GM12878 (cell line): ENCODE measurements around the gene SMIM26. TPM values are rescaled to one million over a fixed set of nuclear protein-coding genes. Genes with fewer than 3 reads are reported as not detected.

Experiments used
- ATAC-seq: fragments of 200-7000 bp; cut with Tn5 transposase; 3 replicates; pipeline ENCODE4 v1.9.1; 2020; ENCODE audit warnings: mild to moderate bottlenecking, moderate library complexity
- BruUV-seq: library from RNA; stranded (reverse); fragments of 400-500 nt; replicated peaks from 2 replicates; lab custom pipeline; 2021; lab: Mats Ljungman, UMichigan
- CTCF ChIA-PET: fragments of 300-600 bp; sonication (Branson Sonifier 250); formaldehyde crosslinking; extraction: SDS; loops from one replicate; lab custom pipeline; 2021; ENCODE audit warnings: inconsistent platforms; lab: Yijun Ruan, JAX
- POLR2A ChIA-PET: fragments of 350-600 bp; formaldehyde crosslinking; extraction: SDS; loops from one replicate; lab custom pipeline; 2021; ENCODE audit warnings: inconsistent platforms; lab: Charles Lee
- RAD21 ChIA-PET: fragments of 300-600 bp; sonication (Branson Sonifier 250); formaldehyde crosslinking; loops from one replicate; lab custom pipeline; 2023; ENCODE audit warnings: antibody characterized with exemption; ENCODE audit not compliant: unreplicated experiment; lab: Charles Lee
- SMC1A ChIA-PET: fragments of 300-600 bp; sonication (Branson Sonifier 250); formaldehyde crosslinking; loops from one replicate; lab custom pipeline; 2023; ENCODE audit not compliant: unreplicated experiment, uncharacterized antibody; lab: Charles Lee
- DNase-seq: peaks from one replicate; pipeline ENCODE4 v3.0.0-alpha.2; 2011; ENCODE audit warnings: low read depth, low spot score
- FAIRE-seq: peaks from 3 replicates; lab custom pipeline; 2011; peaks lifted over from hg19 to GRCh38; lab: Jason Lieb, UNC
- H2AFZ ChIP-seq: 2 replicates; pipeline ENCODE4 v1.6.0; 2011; ENCODE audit warnings: low read depth, low read length, control low read depth; ENCODE audit not compliant: control insufficient read depth
- H3K27ac ChIP-seq: 2 replicates; pipeline ENCODE4 v1.5.1; 2011; ENCODE audit warnings: control low read depth; ENCODE audit not compliant: control insufficient read depth, insufficient read depth
- H3K27me3 ChIP-seq, 2 experiments: replicated peaks in 1 of 2; 2 replicates each; pipeline versions ENCODE4 v1.6.0 to v1.6.1; 2011; ENCODE audit warnings: low read length in 1 of 2; ENCODE audit not compliant: control insufficient read depth in 2 of 2, insufficient read depth in 2 of 2
- H3K36me3 ChIP-seq, 2 experiments: 2 replicates each; pipeline ENCODE4 v1.5.1; 2011; ENCODE audit warnings: low read length in 1 of 2; ENCODE audit not compliant: control insufficient read depth in 2 of 2, insufficient read depth in 2 of 2
- H3K4me1 ChIP-seq: 2 replicates; pipeline ENCODE4 v1.6.1; 2011; ENCODE audit warnings: mild to moderate bottlenecking, low read length, moderate library complexity, mixed read lengths; ENCODE audit not compliant: control insufficient read depth, insufficient read depth
- H3K4me2 ChIP-seq: 2 replicates; pipeline ENCODE4 v1.6.0; 2011; ENCODE audit warnings: control low read depth; ENCODE audit not compliant: control insufficient read depth, insufficient read depth
- H3K4me3 ChIP-seq: fragments of 200-600 bp; sonication (generic); 2 replicates; pipeline ENCODE4 v1.5.1; 2016
- H3K79me2 ChIP-seq: 2 replicates; pipeline ENCODE4 v1.6.0; 2011; ENCODE audit warnings: low read length; ENCODE audit not compliant: control insufficient read depth, insufficient read depth
- H3K9ac ChIP-seq: 2 replicates; pipeline ENCODE4 v1.8.0; 2011; ENCODE audit warnings: low read length, control low read depth, mixed read lengths; ENCODE audit not compliant: control insufficient read depth, insufficient read depth
- H3K9me3 ChIP-seq: replicated peaks from 3 replicates; pipeline ENCODE4 v1.5.1; 2011; ENCODE audit warnings: mild to moderate bottlenecking, low read length; ENCODE audit not compliant: control insufficient read depth, insufficient read depth
- H4K20me1 ChIP-seq: 2 replicates; pipeline ENCODE4 v1.6.0; 2011; ENCODE audit not compliant: control insufficient read depth, insufficient read depth
- ATF7 ChIP-seq: fragments of 450-650 bp; IDR thresholded peaks from 2 replicates; pipeline ENCODE4 v1.6.1; 2016; ENCODE audit warnings: low read depth, mild to moderate bottlenecking
- EED ChIP-seq: sonication (generic); IDR thresholded peaks from 2 replicates; pipeline ENCODE4 v1.6.1; 2016; ENCODE audit warnings: antibody characterized with exemption, low read depth
- NFYA ChIP-seq: IDR thresholded peaks from 2 replicates; pipeline ENCODE4 v1.6.1; 2011; ENCODE audit warnings: low read depth, mild to moderate bottlenecking, low read length, improper control_type of control experiment, borderline replicate concordance
- RAD51 ChIP-seq: fragments of 450-650 bp; IDR thresholded peaks from 2 replicates; pipeline ENCODE4 v1.6.1; 2016; ENCODE audit warnings: moderate library complexity, mild to moderate bottlenecking, inconsistent platforms
- RELA ChIP-seq: fragments of 450-650 bp; IDR thresholded peaks from 2 replicates; pipeline ENCODE4 v1.8.0; 2014; ENCODE audit warnings: borderline replicate concordance; ENCODE audit not compliant: partially characterized antibody
- SIX5 ChIP-seq: IDR thresholded peaks from 2 replicates; pipeline ENCODE4 v1.6.1; 2011; ENCODE audit warnings: mild to moderate bottlenecking, low read depth, low read length, moderate library complexity; ENCODE audit not compliant: severe bottlenecking
- TCF12 ChIP-seq: IDR thresholded peaks from 2 replicates; pipeline ENCODE4 v1.6.1; 2011; ENCODE audit warnings: low read depth, mild to moderate bottlenecking, low read length
- WGBS: methylation state at CpG from one replicate; pipeline ENCODE4 v1.1.6; 2016; ENCODE audit warnings: low lambda C conversion rate; ENCODE audit not compliant: insufficient replicate concordance, insufficient coverage; ENCODE audit errors: missing lambda C conversion rate; 5-methylcytosine and 5-hydroxymethylcytosine counted together
- in situ Hi-C: fragments of 300-500 bp; cut with MboI; formaldehyde crosslinking; loops from 9 replicates; pipeline ENCODE4 v1.14.3; 2018; ENCODE audit warnings: mixed read lengths
- intact Hi-C: fragments of 100-400 bp; cut with micrococcal nuclease; formaldehyde crosslinking; loops from one replicate; pipeline ENCODE4 v1.14.2; 2022; ENCODE audit not compliant: unreplicated experiment
- polyA plus RNA-seq, 11 experiments: library from polyadenylated mRNA; depleted of rRNA in 4 of 11; unstranded in 6 of 11; stranded (reverse) in 5 of 11; fragments of >200 nt; fragmentation: Nextera tagmentation in 4 of 11; fragmentation: Illumina TruSeq in 1 of 11; extraction: Ambion mirVana in 4 of 11; extraction: Trizol in 1 of 11; gene quantifications; 1 replicate in 1 of 11; 2 replicates in 10 of 11; pipeline versions ENCODE4 v1.2.1 to v1.2.3, GENCODE V29; 2011 to 2016; ENCODE audit warnings: inconsistent platforms in 2 of 11, missing spikeins in 2 of 11, low read depth in 1 of 11
- total RNA-seq, 4 experiments: library from RNA; depleted of rRNA in 3 of 4; stranded (reverse); fragments of >200 nt in 3 of 4; fragmentation: Illumina TruSeq in 1 of 4; extraction: Trizol in 1 of 4; gene quantifications; 2 replicates each; pipeline versions ENCODE4 v1.2.1 to v1.2.3, GENCODE V29; 2013 to 2021
- TF ChIP-seq, protein P1 (sequence below): fragments of 450-650 bp; IDR thresholded peaks from 2 replicates; pipeline ENCODE4 v1.6.1; 2017; ENCODE audit warnings: antibody characterized with exemption, mild to moderate bottlenecking, moderate library complexity
- TF ChIP-seq, protein P2 (sequence below): IDR thresholded peaks from 2 replicates; pipeline ENCODE4 v1.6.1; 2012; ENCODE audit warnings: low read length, inconsistent platforms
- TF ChIP-seq, protein P3 (sequence below): IDR thresholded peaks from 2 replicates; pipeline ENCODE4 v1.6.1; 2012; ENCODE audit warnings: low read depth, low read length, improper control_type of control experiment

Gene SMIM26
- total and polyA plus RNA-seq, 10 of the 15 experiments (the other 5 are each of a cell fraction or from before 2014, with no cell fraction given): 74.3 to 329 (median 176) TPM

DNA sequence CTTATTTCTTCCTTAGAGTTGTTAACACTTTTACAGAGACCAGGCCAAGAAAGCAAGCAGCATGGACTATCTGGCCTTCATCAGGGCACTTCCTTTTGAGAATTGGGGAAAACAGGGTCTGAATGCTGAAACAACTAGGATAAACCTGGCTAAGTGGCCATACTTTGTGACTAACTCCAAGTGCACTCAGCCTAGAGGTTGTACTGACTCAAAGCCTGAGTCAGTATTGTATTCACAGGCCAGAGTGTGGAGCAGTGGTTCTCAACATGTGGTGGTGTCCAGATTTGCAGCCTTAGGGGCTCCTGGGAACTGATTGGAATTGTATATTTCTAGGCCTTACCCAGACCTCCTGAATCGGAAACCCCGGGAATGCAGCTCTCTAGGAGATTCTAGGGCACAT, 39.4 kb upstream of the SMIM26 start:
- in situ Hi-C loops (no loop called here), intact Hi-C loops (no loop called here)
- DNase-seq (no peak), ATAC-seq (no peak), FAIRE-seq (no peak)
- SMC1A ChIA-PET: interaction anchor here (1.0 to 1.3 kb wide), 3 partner anchors 21 to 36 kb away, joined by 3 to 4 read pairs (median 4); no protein-coding TSS in a partner anchor
- no peaks in the 10 kb centered on the region for H3K4me1 ChIP-seq
- H2AFZ ChIP-seq: no peak overlapping the region
- no TSS peak for BruUV-seq
- peaks cover 20 to 36% of the 10 kb centered on the region in 2 experiments for H3K36me3 ChIP-seq
- no peaks in the 10 kb centered on the region for H3K79me2 ChIP-seq
- no peak overlapping the region for H3K9ac ChIP-seq
- H3K27me3 ChIP-seq: no peaks in the 10 kb centered on the region
- POLR2A ChIA-PET: interaction anchor here (0.6 kb wide), 1 partner anchor 42 kb away, joined by 5 read pairs; no protein-coding TSS in a partner anchor
- H4K20me1 ChIP-seq: no peaks in the 10 kb centered on the region
- H3K4me3 ChIP-seq: no peak overlapping the region
- no peak overlapping the region for H3K4me2 ChIP-seq
- no peak overlapping the region for H3K27ac ChIP-seq
- RAD21 ChIA-PET: no interaction called here
- no peaks in the 10 kb centered on the region for H3K9me3 ChIP-seq
- WGBS: 95% methylated on average over 2 of the region's 2 CpGs
- CTCF ChIA-PET: interaction anchor here (1.7 kb wide), 1 partner anchor 21 kb away, joined by 3 read pairs; no protein-coding TSS in a partner anchor
- no peak for TF ChIP-seq EED
- TF ChIP-seq, protein P1, sequence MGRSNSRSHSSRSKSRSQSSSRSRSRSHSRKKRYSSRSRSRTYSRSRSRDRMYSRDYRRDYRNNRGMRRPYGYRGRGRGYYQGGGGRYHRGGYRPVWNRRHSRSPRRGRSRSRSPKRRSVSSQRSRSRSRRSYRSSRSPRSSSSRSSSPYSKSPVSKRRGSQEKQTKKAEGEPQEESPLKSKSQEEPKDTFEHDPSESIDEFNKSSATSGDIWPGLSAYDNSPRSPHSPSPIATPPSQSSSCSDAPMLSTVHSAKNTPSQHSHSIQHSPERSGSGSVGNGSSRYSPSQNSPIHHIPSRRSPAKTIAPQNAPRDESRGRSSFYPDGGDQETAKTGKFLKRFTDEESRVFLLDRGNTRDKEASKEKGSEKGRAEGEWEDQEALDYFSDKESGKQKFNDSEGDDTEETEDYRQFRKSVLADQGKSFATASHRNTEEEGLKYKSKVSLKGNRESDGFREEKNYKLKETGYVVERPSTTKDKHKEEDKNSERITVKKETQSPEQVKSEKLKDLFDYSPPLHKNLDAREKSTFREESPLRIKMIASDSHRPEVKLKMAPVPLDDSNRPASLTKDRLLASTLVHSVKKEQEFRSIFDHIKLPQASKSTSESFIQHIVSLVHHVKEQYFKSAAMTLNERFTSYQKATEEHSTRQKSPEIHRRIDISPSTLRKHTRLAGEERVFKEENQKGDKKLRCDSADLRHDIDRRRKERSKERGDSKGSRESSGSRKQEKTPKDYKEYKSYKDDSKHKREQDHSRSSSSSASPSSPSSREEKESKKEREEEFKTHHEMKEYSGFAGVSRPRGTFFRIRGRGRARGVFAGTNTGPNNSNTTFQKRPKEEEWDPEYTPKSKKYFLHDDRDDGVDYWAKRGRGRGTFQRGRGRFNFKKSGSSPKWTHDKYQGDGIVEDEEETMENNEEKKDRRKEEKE: no peak
- TF ChIP-seq, protein P2, sequence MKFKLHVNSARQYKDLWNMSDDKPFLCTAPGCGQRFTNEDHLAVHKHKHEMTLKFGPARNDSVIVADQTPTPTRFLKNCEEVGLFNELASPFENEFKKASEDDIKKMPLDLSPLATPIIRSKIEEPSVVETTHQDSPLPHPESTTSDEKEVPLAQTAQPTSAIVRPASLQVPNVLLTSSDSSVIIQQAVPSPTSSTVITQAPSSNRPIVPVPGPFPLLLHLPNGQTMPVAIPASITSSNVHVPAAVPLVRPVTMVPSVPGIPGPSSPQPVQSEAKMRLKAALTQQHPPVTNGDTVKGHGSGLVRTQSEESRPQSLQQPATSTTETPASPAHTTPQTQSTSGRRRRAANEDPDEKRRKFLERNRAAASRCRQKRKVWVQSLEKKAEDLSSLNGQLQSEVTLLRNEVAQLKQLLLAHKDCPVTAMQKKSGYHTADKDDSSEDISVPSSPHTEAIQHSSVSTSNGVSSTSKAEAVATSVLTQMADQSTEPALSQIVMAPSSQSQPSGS: no peak
- no peak for TF ChIP-seq SIX5
- no peak for TF ChIP-seq RAD51
- TF ChIP-seq NFYA: no peak
- TF ChIP-seq, protein P3, sequence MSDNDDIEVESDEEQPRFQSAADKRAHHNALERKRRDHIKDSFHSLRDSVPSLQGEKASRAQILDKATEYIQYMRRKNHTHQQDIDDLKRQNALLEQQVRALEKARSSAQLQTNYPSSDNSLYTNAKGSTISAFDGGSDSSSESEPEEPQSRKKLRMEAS: no peak
- TF ChIP-seq TCF12: no peak
- no peak for TF ChIP-seq ATF7
- no peak for TF ChIP-seq RELA
